T47D (cell line): ENCODE results near the gene FKBP1B.
"Not testable (repeated sequence)": the region's sequence is repeated elsewhere in the genome, so short reads cannot be mapped to it uniquely, and the experiment has no call there.

Experiments
- DNase-seq, 2 experiments: peaks; one replicate each; pipeline versions ENCODE4 v3.0.0 to v3.0.0-alpha.2; 2011 to 2012; ENCODE audit warnings: low read depth in 1 of 2, low spot score in 1 of 2
- JUND ChIP-seq: IDR thresholded peaks from 2 replicates; pipeline ENCODE4 v1.6.1; 2012; ENCODE audit warnings: low read depth
- in situ Hi-C: cut with HindIII; loops from 2 replicates; pipeline ENCODE4 v1.10.0; 2016; ENCODE audit warnings: low sequenced_read_pairs, low pct_unique_long_range_greater_than_20kb

FKBP1B gene

DNA sequence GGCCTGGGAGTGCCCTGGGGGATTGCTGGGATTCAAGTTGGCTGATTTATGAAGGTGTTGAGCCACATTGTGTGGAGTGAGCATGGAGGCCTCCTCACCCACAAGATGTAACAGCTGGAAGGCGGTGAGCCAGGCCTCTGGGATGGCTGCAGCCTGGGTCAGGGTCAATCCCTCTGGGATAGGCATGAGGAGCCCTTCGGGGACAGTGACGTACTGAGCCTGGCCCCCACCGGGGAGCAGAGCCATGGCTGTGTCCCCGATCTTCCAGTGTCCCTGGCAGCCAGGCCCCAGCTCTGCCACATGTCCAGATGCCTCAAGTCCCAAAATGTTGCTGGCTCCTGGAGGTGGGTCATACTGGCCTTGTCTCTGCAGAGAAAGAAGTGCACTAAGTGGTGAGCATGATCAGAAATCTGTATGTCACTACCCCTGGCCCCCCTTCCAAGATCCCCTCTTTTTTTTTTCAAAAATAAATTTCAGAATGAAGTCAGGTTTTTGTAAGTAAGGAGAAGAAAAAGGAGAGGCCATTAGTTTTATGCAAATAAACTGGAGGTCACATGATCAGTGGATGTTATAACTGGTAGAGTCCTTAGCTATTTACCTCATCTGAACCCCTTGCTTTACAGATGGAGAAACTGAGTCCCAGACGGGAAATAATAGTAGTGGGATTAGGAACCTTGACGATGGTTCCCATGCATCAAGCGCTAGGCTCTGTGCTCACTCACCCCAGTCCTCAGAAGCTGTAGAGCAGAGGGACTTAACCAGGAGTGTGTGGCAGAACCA, 33.4 kb downstream of the FKBP1B start:
- in situ Hi-C loops = no loop called here
- DNase-seq = no peak
- no peak for TF ChIP-seq JUND

- no peak for TF ChIP-seq JUND
- peak; percentile 35 to 87 for DNase-seq
- in situ Hi-C loops = no loop called here
Observed at GRCh38 chr2:24083567-24084385, 34.2 kb downstream of the FKBP1B start.

DNA sequence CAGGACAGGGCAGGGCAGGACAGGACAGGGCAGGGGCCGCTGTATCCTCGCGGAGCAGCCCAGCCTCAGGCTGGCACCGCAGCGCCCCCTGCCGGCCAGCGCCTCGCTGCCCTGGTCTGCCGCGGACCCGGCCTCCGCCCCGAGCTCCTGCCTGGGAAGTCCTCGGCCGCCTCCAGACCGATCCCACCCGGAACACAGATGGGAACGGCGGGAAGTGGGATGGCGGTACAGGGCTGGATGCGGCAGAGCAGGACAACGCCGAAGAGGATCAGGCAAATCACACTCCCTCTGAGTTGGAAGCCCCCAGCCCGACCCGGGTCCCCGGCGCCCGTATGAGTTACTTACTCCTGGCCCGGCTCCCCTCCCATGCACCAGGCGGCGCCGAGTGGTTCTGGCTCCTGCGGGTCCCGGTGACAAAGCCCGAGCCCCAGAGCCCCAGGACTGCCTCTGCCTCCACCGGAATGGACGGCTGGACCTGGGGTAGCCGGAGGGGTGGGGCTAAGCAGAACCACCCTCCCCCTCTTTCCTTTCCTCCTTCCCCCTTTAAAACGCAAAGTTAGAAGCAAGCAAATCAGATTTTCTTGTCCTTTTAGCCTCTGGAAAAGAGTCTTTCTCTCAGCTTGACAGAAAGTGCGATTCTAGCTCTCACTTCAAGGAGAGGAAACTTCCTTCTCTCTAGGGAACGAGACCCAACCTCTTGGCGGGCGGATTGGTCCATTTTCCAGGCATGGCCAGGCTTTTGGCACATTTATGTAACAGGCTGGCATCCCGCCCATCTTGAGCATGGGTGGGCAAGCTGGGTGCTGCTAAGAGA, 35.1 kb downstream of the FKBP1B start, which contains the start of gene TP53I3:
Gene TP53I3 (minus strand): TSS at position 449 of the 814 bp plus-strand sequence. CDS start 508 bp downstream, outside the sequence.
- DNase-seq = peak; percentile 61 to 89
- in situ Hi-C loops = no loop called here
- TF ChIP-seq JUND = no peak

- no peak for TF ChIP-seq JUND
- DNase-seq = no peak
- in situ Hi-C loops = no loop called here
Observed at GRCh38 chr2:24085200-24085489, 35.6 kb downstream of the FKBP1B start.

DNA sequence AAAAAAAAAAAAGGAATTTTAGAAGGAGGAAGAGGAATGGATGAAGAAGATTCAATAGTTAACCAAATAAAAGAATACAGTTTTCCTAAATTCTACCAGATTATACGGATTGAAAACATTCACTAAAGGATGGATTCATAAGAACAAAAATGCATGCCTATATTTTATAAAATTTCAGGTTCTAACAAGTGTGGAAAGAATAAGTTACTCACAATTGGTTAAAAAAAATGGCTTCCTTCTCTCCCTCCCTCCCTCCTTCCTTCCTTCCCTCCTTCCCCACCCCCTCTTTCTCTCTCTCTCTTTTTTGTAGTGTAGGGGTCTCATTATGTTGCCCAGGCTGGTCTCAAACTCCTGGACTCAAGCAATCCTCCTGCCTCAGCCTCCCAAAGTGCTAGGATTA, 36.7 kb downstream of the FKBP1B start:
- no peak for DNase-seq
- TF ChIP-seq JUND = no peak
- in situ Hi-C loops = no loop called here

GRCh38 chr2:24087032-24087431, 37.5 kb downstream of the FKBP1B start:
- in situ Hi-C loops = no loop called here
- no peak for DNase-seq
- no peak for TF ChIP-seq JUND

GRCh38 chr2:24088821-24089359, 39.3 kb downstream of the FKBP1B start:
- TF ChIP-seq JUND = no peak
- in situ Hi-C loops = no loop called here
- no peak for DNase-seq

DNA sequence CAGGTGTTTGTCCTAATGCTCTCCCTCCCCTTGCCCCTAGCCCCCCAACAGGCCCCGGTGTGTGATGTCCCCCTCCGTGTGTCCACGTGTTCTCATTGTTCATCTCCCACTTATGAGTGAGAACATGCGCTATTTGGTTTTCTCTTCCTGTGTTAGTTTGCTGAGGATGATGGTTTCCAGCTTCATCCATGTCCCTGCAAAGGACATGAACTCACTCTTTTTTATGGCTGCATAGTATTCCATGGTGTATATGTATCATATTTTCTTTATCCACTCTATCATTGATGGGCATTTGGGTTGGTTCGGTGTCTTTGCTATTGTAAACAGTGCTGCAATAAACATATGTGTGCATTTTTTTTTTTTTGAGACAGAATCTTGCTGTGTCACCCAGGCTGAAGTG, 43.7 kb downstream of the FKBP1B start:
- DNase-seq, in situ Hi-C loops: not testable (repeated sequence)

DNA sequence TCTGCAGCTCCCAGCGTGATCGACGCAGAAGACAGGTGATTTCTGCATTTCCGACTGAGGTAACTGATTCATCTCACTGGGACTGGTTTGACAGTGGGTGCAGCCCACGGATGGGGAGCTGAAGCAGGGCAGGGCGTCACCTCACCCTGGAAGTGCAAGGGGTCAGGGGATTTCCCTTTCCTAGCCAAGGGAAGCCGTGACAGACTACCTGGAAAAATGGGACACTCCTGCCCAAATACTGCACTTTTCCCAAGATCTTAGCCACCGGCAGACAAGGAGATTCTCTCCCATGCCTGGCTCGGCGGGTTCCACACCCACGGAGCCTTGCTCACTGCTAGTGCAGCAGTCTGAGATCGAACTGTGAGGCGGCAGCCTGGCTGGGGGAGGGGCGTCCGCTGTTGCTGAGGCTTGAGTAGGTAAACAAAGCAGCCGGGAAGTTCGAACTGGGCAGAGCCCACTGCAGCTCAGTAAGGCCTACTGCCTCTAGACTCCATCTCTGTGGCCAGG, 45.7 kb downstream of the FKBP1B start:
- in situ Hi-C loops, DNase-seq: not testable (repeated sequence)

DNA sequence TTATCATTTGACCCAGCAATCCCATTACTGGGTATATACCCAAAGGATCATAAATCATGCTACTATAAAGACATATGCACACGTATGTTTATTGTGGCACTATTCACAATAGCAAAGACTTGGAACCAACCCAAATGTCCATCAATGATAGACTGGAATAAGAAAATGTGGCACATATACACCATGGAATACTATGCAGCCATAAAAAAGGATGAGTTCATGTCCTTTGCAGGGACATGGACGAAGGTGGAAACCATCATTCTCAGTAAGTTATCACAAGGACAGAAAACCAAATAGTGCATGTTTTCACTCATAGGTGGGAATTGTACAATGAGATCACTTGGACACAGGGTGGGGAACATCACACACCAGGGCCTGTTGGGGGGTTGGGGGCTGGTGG, 51.2 kb downstream of the FKBP1B start:
- DNase-seq, in situ Hi-C loops: not testable (repeated sequence)

GRCh38 chr2:24101992-24102391, 52.5 kb downstream of the FKBP1B start:
- in situ Hi-C loops = no loop called here
- TF ChIP-seq JUND = no peak
- no peak for DNase-seq

DNA sequence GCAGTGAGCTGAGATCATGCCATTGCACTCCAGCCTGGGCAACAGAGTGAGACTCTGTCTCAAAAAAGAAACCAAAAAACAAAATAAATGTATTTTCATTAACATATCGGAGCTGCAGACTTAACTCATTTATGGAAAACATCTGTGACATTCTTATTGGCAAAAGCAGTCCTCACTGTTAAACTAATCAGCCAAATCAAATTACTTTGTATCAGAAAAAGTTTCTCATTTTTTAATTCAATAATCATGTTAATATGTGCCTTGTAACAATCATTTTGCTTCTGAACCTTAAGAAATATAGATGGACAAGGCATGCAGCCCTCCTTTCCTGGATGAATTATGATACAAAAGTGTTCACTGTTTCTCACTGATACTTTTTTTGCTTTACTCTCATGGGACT, 53.1 kb downstream of the FKBP1B start:
- no peak for TF ChIP-seq JUND
- in situ Hi-C loops = no loop called here
- DNase-seq = no peak

DNA sequence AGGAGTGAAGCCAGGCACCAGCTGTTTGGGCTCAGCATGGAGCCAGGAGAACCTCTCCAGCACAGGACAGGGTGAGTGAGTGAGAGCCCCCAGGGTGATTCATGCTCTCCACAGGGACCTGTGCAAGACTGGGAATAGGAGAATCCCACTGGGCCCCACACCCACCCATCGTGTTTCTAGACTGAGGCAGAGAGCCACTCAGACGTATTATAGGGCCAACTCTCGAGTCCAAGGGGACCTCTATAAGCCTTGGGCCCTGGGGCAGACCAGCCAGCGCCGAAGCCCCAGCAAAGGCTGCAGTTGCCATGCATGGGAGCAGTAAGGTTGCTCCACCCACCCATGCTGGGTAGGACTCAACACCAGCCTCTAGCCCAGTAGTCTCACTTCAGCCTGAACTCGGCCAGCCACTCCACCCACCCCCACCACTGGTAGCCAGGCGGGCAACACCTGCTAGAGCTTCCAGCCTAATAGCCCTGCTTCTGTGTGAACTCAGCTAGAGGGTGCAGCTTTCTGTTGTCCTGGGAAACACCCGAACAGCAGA, 54.6 kb downstream of the FKBP1B start:
- in situ Hi-C loops = no loop called here
- TF ChIP-seq JUND = no peak
- no peak for DNase-seq
